ENCODE results near the gene LNX1.

- TF ChIP-seq TAF1 (IDR thresholded peaks at IDR 0.05; ENCODE audit: low read depth): no peak
- TF ChIP-seq REST (IDR thresholded peaks at IDR 0.05; ENCODE audit: low read depth): no peak
- TF ChIP-seq NFIC (IDR thresholded peaks at IDR 0.05): no peak
- no peak for TF ChIP-seq EP300 (IDR thresholded peaks at IDR 0.05; ENCODE audit: borderline replicate concordance)
- TF ChIP-seq MAX (IDR thresholded peaks at IDR 0.05): no peak
- TF ChIP-seq RAD21 (IDR thresholded peaks at IDR 0.05; ENCODE audit: low read depth): no peak
- TF ChIP-seq EGR1 (IDR thresholded peaks at IDR 0.05): no peak
Observed at GRCh38 chr4:53515076-53515475, 76.2 kb downstream of the LNX1 start.

Data from Ishikawa (cell line).